HG02938 (cell line): Measurements from ENCODE around the gene CX3CL1.

ENCODE experiments used
- ATAC-seq: cut with Tn5 transposase; IDR thresholded peaks from one replicate; pipeline ENCODE4 v1.9.1; 2021; ENCODE audit warnings: mild to moderate bottlenecking, moderate library complexity; ENCODE audit not compliant: unreplicated experiment

CX3CL1 gene

DNA sequence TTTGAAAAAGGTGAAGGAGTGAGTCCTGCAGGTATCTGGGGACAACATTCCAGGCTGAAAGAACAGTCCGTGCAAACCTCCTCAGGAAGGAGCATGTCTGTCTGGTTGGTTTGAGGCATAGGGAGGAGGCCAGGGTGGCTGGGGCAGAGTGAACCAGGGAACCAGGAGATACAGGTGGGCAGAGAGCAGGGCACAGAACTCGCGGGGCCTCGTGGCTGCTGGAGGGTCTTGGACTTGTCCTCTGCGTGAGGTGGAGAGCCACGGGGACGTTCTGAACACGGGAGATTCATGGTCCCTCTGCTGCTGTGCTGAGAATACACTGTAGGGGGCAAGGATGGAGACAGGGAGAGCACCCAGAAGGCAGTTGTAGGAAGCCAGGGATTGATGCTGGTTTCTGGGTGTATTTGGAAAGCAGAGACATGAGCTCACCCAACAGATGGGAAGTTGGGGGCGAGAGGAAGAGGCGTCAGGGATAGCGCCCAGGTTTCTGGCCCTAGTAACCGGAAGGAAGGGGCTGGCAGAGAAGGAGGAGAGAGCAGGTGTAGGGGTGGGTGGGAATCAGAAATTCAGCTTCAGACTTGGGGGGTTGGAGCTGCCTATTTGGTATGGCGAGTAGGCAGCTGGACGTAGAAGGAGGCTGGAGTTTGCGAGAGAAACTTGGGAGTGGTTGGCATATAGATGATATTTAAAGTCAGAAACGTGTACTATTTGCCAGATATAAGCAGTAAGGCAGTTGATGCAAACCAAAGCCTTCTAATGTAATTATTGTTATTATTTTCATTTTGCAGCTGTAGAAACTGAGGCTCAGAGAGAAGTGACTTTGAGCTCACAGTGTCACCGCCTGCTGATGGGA lies 31.9 kb downstream of the CX3CL1 start, which contains the start of gene CCL17:
Gene CCL17 (plus strand): TSS at position 803 of the 853 bp plus-strand sequence. CDS start 9,166 bp downstream, outside the sequence.
- ATAC-seq = no peak

DNA sequence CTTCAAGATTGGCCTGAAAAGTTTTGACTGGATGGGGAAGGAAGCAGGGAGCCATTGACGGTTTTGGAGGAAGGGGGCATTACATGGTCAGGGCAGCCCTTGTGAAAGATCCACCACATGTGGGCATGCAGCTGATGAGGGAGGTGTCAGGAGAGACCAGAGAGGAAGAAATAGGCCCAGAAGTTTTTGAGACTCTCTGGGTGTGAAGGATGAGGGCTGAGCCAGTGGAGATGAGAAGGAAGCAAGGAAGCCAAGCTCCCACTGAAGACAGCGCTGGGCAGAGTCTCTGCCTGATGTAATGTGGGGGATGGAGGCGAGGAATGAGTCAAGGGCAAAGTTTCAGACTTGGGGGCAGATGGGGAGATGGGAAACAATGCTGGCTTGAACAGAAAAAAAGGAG lies 32.8 kb downstream of the CX3CL1 start:
- ATAC-seq = no peak

DNA sequence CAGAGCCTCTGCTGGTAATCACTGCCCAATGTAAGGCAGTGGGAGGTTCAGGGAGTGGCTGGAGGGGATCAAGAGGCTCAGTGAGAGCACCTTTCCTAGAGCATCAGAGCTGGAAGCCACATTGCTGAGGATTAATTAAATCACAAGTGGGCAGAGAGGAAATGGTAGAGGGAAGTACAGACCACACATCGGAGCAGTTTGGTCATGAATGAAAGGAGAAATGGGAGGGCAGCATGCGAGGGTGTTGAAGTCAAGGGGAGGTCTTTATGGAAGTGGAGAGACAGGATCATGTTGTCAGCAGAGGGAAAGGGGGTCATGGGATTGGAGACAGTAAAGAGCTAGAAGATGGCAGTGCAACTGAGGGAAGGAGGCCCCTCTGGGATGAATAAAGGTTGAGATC lies 34.6 kb downstream of the CX3CL1 start:
- no peak for ATAC-seq

DNA sequence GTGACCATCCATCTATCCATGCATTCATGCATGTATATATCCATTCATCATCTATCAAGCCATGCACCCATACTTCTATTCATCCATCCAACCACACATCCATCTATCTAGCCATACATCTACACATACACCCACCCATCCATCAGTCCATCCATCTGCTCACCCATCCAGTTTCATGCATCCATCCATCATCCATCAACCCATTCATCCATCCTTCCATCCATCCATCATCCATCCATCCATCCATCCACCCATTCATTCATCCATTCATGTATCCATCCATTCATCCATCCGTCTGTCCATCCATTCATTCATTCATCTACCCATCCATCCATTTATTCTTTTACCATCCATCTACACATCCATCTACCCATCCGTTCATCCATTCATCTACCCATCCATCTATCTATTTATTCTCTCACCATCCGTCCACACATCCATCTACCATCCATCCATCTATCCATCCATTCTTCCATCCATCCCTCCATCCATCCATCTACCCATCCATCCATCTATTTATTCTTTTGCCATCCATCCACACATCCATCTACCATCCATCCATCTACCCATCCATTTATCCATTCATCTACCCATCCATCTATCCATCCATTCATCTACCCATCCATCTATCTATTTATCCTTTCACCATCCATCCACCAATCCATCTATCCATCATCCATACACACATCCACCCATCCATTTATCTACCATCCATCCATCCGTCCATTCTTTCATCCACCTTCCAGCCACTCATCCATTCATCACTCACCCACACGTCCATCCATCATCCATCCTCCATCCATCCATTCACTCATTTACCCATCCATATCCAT lies 35.4 kb downstream of the CX3CL1 start:
- no peak for ATAC-seq

DNA sequence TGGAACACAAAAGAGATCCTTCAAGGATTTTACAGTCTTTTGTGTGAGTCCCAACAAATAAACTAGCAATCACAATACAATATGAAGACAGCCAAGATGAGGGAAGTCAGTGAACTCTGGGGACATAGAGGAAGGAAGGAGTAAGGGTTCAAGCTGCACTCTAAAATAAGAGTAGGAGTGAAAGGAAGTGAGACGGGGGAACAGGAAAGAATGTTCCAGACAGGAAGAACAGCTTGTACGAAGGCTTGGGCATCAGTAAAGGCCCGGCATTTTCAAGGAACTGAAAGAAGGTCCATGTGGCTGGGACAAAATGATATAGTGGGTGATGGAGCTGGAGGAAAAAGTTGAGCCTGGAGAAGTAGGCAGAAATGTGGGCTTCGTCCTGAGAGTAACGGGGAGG lies 36.8 kb downstream of the CX3CL1 start:
- no peak for ATAC-seq

DNA sequence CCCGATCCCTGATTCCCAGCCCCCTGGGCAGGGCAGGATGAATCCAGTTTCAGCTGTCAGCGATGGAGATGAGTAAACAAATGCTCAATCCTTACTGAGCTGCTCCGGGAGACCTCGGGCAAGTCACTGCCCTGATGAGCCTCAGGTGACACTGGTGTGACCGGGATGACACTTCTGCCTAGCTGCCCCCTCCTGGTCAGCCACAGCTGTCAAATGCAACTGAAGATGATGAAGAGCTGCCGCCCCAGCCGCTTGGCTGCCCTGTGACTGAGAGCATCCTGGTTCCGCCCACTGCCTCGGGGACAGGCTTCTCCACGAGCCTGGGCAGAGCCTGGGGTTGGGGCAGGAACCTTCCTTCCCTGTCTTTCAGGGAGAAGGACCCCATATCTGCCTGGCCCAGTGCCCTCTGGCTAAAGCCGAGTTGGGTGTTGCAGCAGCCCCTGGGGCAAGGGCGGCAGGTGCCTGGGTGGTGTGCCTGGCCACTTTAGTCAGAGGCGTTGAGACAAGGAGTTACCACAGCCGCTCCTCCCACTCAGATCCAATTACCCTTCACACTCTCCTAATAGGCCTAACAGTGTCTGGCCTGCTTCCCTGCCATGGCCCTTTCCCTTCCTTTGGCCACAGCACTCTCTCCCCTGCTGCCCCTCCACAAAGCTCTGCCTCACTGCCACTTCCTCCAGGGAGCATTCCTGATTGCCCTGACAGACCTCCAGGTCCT lies 37.7 kb downstream of the CX3CL1 start:
- ATAC-seq = no peak

DNA sequence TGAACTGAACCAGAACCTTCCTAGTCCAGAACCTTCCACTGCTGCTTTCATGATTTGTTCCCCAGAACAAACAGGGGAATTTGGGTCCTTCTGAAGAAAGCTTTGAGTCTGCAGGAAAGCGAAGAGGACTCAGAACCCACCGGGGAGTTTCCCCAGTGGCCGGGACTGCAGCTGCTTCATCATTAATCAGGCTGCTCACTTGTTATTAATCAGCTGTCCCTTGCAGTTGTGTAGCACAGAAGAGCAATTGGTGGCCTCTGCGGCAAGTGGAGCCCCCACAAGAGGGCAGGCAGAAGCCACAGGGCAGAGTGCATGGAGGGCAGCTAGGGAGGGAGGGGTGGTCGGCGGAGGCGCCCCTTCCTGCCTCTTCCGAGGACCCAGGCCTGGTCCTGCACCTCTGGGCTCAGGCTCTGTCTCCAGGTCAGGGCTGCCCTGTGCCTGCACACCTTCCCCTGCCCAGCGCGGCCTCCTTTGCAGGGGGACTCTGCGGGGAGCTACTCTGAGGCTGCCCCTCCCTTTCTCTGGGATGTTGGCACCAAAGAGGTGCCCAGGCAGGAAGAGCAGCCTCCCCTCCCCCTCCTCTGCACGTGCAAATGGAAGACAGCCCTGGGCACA lies 39.2 kb downstream of the CX3CL1 start:
- no peak for ATAC-seq

DNA sequence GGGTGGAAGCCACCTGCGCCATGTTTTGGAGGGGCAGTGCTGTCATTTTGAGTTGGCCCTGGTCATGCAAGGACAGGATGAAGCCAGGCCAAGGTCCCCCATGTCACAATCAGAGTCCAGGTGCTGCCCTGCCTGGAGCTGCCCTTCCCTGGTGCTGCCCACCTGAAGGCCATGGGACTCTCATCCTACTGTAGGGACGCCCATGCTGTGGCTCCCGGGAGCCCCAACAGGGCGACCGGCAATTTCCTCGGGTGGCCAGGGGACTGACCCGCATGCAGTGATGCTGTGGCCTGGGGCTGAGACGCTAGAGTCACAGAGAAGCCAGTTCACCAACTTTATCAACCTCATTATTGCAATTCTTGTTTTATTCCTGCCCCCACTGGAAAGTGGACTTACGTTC lies 40.3 kb downstream of the CX3CL1 start:
- no peak for ATAC-seq

DNA sequence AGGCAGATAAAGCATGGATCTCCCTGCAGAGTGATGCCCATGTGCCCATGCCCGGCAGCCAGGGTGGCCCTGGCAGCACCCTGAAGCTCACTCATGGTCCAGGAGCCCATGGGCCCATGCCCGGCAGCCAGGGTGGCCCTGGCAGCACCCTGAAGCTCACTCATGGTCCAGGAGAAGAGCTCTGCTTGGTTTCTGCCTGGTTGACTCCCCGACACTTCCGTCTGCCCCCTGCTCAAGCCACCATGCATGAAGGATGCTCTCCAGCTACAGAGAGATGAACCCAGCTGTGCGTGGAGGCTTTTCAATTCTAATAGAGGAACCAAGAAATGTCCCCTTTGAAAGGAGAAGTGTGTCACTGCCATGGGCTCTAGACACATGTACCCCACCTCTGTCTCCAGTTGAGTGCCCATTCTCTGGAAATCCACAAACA lies 41.0 kb downstream of the CX3CL1 start:
- peak; percentile 74 for ATAC-seq

DNA sequence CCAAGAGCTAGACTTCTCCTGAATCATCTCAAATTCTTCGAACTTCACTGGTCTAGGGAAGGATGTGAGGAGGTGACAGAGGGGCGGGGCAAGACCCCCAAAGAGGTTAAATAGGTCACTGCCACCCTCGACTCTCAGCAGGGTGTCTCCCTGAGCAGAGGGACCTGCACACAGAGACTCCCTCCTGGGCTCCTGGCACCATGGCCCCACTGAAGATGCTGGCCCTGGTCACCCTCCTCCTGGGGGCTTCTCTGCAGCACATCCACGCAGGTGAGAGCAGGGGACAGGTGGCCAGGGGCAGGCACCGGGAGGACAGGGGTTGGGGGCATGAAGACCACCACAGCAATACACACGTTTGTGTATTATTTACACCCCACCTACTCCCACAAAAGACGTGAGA lies 41.4 kb downstream of the CX3CL1 start:
- ATAC-seq = no peak

DNA sequence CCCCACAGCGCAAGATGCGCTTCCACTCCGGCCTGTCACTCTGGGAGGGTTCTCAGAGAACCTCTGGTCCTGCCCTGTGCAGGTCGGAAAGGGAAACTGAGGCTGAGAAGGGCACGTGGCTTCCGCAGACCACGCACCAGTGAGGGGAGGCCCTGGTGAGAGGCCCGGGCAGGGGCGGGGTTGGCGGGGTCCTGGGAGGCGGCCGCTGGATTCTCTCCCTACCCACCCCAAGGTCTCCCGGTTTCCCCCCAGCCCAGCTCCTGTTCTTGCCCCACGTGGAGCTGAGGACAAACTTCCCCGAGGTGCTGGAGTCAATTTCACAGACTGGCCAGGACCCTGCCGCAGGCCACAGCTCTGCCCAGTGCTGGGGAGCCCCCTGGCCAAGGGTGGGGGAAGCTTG lies 43.8 kb downstream of the CX3CL1 start:
- no peak for ATAC-seq

DNA sequence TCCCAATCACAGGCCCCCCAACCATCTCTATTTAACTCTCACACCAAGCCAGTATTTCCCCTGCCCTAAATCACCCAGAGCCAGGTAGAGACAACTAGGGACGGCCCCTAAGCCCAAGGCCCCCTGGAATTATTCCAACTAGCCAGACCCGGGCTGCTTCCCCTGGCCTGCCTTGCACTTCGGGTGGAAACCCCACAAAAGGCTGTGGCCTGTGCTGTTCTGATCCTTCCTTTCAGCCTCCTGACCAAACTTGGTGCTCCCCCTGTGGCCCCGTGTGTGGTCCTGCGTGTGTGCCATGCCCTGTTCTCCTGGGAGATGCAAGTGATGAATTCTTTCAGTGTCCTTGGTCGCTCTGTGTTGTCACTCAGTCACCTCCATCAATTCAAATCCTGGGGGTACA lies 47.2 kb downstream of the CX3CL1 start:
- ATAC-seq = no peak

DNA sequence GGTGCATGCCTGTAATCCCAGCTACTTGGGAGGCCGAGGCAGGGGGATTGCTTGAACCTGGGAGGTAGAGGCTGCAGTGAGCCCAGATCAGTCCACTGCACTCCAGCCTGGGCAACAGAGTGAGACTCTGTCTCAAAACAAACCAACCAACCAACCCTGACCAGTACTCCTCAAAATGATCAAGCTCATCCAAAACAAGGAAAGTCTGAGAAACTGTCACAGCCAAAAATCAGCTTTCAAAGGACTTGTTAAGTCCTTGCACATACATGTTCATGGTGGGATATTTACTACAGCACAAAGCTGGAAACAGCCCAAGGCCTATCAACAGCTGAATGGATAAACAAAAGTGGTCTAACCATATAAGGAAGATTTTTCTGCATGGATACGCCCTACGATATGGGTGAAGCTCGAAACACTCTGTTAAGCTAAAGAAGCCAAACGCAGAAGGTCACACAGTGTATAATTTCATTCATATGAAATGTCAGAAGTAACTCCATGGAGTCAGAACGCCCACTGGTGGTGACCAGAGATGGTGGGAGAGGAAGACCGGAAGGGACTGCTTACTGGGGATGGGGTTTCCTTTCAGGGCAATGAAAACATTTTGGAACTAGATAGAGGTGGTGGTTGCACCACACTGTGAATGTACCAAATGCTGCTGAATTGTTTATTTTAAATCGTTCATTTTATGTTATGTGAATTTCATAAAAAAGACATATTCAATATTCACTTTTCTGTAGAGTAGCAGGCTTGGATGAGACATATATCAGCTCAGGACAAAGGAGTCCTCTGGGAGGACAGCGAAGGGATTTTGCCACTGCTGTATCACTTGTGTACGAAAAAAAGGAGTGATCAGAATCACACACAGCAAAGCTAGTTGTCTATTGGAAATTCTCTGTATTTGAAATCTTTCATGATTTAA lies 50.0 kb downstream of the CX3CL1 start:
- no peak for ATAC-seq

DNA sequence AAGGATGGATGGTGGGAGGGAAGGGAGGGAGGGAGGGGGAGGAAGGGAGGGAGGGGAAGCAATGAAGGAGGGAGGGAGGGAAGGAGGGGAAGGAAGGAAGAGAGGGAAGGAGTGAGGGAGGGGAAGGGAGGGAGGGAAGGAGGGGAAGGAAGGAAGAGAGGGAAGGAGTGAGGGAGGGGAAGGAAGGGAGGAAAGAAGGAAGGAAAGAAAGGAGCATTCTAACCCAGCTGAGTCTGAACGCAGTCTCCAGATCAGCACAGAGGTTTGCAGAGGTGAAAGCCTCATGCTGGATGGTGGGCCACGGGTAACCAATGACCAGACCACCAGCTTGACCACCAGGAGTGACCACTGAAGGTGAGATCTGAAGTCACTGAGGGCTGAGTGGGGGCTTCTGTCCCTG lies 50.9 kb downstream of the CX3CL1 start:
- no peak for ATAC-seq

DNA sequence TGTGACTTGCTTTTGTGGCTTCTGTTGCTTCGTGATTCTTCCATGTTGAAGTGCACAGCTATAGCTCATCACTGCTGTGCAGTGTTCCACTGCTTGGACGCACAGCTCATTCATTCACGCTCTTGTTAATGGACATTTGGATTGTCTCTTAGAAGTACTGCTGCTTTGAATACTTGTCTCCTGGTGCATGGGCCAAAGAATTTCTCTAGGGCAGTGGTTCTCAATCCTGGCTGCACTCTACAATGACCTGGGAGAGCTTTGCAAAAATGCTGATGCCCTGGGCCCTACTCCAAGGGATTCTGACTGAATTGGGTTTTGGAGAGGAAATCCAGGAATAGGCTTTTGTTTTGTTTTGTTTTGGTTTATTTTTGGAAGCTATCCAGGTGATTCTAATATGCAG lies 52.3 kb downstream of the CX3CL1 start:
- ATAC-seq = no peak

DNA sequence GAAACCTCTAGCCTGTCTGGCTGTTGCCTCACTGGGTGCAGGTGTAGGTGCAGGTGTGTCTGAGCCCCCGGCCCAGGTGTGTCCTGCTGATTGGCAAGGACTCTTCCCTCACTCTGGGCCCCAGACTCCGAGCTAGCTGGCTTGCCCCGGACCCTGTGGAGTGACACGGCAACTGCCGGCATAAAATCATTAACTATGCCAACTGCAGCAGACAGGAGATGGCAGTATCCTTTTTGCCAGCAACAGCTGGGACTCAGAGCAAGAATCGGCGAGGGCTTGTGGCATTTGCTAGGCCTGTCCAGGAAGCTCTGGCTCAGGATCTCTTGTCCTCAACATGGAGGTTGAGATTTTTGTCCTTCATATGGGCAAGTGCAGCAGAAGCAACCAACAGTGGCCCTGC lies 54.1 kb downstream of the CX3CL1 start:
- ATAC-seq = no peak

DNA sequence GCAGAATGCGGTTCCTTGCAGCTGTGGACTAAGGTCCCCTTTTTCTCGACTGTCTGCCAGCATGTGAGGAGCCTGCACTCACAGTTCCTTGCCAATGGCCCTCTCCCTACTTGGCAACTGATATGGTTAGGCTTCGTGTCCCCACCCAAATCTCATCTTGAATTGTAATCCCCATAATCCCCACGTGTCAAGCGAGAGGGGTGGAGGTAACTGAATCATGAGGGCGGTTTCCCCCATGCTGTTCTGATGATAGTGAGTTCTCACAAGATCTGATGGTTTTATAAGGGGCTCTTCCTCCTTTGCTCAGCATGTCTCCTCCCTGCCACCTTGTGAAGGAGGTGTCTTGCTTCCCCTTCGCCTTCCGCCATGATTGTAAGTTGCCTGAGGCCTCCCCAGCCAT lies 55.0 kb downstream of the CX3CL1 start:
- no peak for ATAC-seq

DNA sequence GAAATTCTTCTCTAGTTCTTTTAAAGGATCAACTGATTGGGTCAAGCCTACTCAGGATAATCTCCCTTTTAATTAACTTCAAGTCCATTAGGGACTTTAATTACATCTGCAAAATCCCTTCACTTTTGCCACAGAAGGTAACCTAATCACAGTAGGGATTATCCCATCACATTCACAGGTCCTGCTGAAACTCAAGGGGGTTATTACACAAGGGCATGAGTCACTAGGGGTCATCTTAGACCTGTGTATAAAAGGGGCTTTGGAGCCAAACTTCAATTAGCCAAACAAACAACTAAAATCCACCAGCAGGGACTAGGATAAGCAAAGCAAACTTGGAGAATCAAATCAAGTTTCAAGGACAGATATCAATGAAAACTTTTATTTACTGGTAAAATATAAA lies 55.5 kb downstream of the CX3CL1 start:
- no peak for ATAC-seq

DNA sequence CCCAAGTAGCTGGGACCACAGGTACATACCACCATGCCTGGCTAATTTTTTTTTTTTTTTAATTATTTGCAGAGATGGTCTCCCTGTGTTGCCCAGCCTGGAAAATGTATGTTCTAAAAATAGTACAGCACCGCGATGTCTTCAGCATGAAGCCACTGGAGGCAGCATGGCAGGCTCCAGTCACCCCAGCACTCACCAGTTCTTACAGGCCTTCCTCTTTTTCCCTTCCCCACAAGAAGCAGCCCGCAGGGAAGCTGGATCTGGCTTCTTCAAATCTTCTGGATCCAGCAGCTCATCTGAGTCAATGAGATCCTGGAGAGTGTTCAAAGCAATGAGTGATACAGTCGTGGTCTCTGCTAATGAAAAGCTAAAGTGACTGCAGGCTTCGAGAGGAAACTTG lies 58.7 kb downstream of the CX3CL1 start:
- no peak for ATAC-seq

DNA sequence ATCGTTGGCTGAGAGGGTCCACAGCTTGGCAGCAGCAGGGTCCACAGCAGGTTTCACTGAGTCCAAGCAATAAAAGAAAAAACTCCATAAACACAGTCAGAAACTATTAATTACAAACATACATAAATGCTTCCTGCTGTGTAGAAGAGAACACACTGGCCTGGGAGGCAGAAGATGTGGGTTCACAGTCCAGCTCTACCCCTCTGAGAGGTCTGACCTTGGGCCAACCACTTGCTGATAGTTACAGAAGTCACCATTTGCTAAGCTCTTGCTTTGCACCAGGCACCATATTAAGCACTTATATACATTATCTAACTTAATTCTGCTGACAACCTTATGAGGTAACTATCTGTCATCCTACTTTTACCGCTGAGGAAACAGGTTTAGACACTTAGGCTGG lies 60.2 kb downstream of the CX3CL1 start:
- ATAC-seq = no peak
